HepG2 (cell line): ENCODE measurements around the gene CYSRT1. TPM values are rescaled to one million over a fixed set of nuclear protein-coding genes. Genes with fewer than 3 reads are reported as not detected.

ENCODE experiments used
- CBX5 ChIP-seq: sonication (generic); formaldehyde crosslinking; IDR thresholded peaks from 2 replicates; pipeline ENCODE4 v1.4.0; 2020; ENCODE audit warnings: missing genetic modification reagents, borderline replicate concordance
- HNRNPH1 ChIP-seq: fragments of 200-400 bp; formaldehyde crosslinking; optimal IDR thresholded peaks from 2 replicates; pipeline ENCODE3; 2017; ENCODE audit warnings: mild to moderate bottlenecking, low read depth, low read length
- HNRNPUL1 ChIP-seq: fragments of 200-400 bp; formaldehyde crosslinking; IDR thresholded peaks from 2 replicates; pipeline ENCODE4 v1.6.1; 2017; ENCODE audit warnings: low read depth, mild to moderate bottlenecking, low read length, moderate library complexity
- HOXD1 ChIP-seq: sonication (generic); formaldehyde crosslinking; IDR thresholded peaks from 2 replicates; pipeline ENCODE4 v1.5.0; 2020; ENCODE audit warnings: missing genetic modification reagents
- KDM2A ChIP-seq: sonication (generic); formaldehyde crosslinking; IDR thresholded peaks from 2 replicates; pipeline ENCODE4 v1.4.0; 2020; ENCODE audit warnings: low read depth, missing genetic modification reagents, borderline replicate concordance
- MIER2 ChIP-seq: IDR thresholded peaks from 2 replicates; pipeline ENCODE4 v1.6.1; 2016; ENCODE audit warnings: missing biosample characterization, missing genetic modification reagents
- NONO ChIP-seq, 2 experiments: fragments of 450-650 bp in 1 of 2; sonication (generic) in 1 of 2; formaldehyde crosslinking in 1 of 2; IDR thresholded peaks in 1 of 2; conservative IDR thresholded peaks in 1 of 2; 2 replicates each; pipeline versions ENCODE4 v1.6.1 to v1.8.0; 2017 to 2022; ENCODE audit warnings: mild to moderate bottlenecking in 1 of 2, missing genetic modification reagents in 1 of 2, moderate library complexity in 1 of 2
- PHF21A ChIP-seq: sonication (generic); formaldehyde crosslinking; IDR thresholded peaks from 2 replicates; pipeline ENCODE4 v1.5.0; 2020; ENCODE audit warnings: mild to moderate bottlenecking, missing genetic modification reagents
- RNF2 ChIP-seq: fragments of 450-650 bp; conservative IDR thresholded peaks from 2 replicates; pipeline ENCODE4 v1.6.1; 2016; ENCODE audit warnings: low read depth
- ZBTB33 ChIP-seq: sonication (generic); formaldehyde crosslinking; IDR thresholded peaks from 2 replicates; pipeline ENCODE4 v1.4.0; 2020; ENCODE audit warnings: missing genetic modification reagents
- ZFP82 ChIP-seq: sonication (generic); formaldehyde crosslinking; IDR thresholded peaks from 2 replicates; pipeline ENCODE4 v1.5.1; 2020; ENCODE audit warnings: mild to moderate bottlenecking, missing genetic modification reagents, borderline replicate concordance
- ZNF737 ChIP-seq: sonication (generic); formaldehyde crosslinking; IDR thresholded peaks from 2 replicates; pipeline ENCODE4 v1.5.0; 2020; ENCODE audit warnings: missing genetic modification reagents, mild to moderate bottlenecking, borderline replicate concordance
- ZNF747 ChIP-seq: sonication (generic); formaldehyde crosslinking; IDR thresholded peaks from 2 replicates; pipeline ENCODE4 v1.8.1; 2023; ENCODE audit warnings: missing genetic modification reagents, mild to moderate bottlenecking, borderline replicate concordance
- polyA plus RNA-seq, 8 experiments: library from polyadenylated mRNA; depleted of rRNA in 3 of 8; stranded (reverse) in 7 of 8; unstranded in 1 of 8; fragments of >200 nt; fragmentation: Illumina TruSeq in 4 of 8; extraction: Trizol in 4 of 8; gene quantifications; 2 replicates each; pipeline versions ENCODE4 v1.2.1 to v1.2.3, GENCODE V29; 2011 to 2016; ENCODE audit warnings: low read depth in 4 of 8, missing spikeins in 1 of 8, mixed read lengths in 1 of 8; ENCODE audit not compliant: insufficient read depth in 1 of 8
- total RNA-seq, 5 experiments: library from RNA; depleted of rRNA; stranded (reverse); fragments of >200 nt; fragmentation: Illumina TruSeq; extraction: Trizol; gene quantifications; 2 replicates each; pipeline ENCODE4 v1.2.3, GENCODE V29; 2016; ENCODE audit warnings: low read depth in 1 of 5
- TF ChIP-seq, protein P1 (sequence below): IDR thresholded peaks from 2 replicates; pipeline ENCODE4 v1.6.1; 2016; ENCODE audit warnings: missing genetic modification reagents, missing compliant biosample characterization
- TF ChIP-seq, protein P2 (sequence below): sonication (generic); formaldehyde crosslinking; IDR thresholded peaks from 2 replicates; pipeline ENCODE4 v1.4.0; 2020; ENCODE audit warnings: missing genetic modification reagents
- TF ChIP-seq, protein P3 (sequence below): IDR thresholded peaks from 2 replicates; pipeline ENCODE4 v1.6.1; 2016; ENCODE audit warnings: missing biosample characterization, missing genetic modification reagents, low read depth
- TF ChIP-seq, protein P4 (sequence below): sonication (generic); formaldehyde crosslinking; IDR thresholded peaks from 2 replicates; pipeline ENCODE4 v1.4.0; 2020; ENCODE audit warnings: missing genetic modification reagents, borderline replicate concordance
- TF ChIP-seq, protein P5 (sequence below), 2 experiments: fragments of 450-650 bp in 1 of 2; sonication (generic) in 1 of 2; formaldehyde crosslinking; IDR thresholded peaks; 2 replicates each; pipeline versions ENCODE4 v1.5.0 to v1.8.0; 2020 to 2022; ENCODE audit warnings: mild to moderate bottlenecking in 1 of 2, missing genetic modification reagents in 1 of 2

The CYSRT1 gene
- total and polyA plus RNA-seq, 2 of the 13 experiments (the other 11 are each of a cell fraction or from before 2014, with no cell fraction given) = 1.5 to 2.1 TPM

DNA sequence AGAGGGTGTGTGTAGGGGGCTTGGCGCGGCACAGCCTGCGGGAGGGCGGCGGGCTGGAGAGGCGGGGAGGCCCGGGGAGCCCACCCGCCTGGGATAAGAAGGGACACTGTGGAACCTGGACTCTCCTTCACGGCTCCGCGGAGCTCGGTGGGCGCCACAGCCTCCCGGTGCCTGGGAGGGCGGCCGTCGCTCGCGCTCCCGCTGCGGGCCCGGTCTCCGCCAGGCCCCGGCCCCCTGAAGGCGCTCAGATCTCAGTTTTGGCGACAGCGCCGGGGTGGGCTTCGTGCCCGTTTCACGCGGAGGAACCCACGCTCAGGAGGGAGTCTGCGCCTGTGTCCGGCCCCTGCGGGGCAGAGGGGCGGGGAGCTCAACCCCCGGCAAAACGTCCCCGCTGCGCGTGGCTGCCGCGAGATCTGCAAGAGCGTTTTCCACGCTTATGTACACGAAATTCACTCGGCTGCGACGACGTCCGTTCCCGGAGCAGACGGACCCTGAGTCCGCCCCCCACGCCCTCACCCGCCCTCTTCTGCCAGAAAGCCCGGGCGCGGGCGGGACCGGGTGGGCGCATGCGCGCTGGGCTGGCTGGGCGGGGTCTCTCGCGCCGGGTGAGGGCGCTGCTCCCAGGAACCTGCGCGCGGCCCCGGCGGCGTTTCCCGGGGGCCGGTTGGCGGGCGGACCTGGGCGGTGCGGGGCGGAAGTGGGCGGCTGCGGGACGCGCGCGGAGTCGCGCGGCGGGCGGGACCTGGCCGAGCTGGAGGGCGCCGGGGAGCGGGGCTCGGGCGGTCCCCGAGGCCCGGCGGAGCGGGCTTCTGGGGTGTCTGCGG, 29.9 kb downstream of the CYSRT1 start, which contains the start of gene NELFB (continued):
- TF ChIP-seq PHF21A (CRISPR knock-in tag) (0 out of 2 replicates have a peak, but pooled peaks have one; percentile 38), KDM2A (CRISPR knock-in tag) (0 out of 2 replicates have a peak, but pooled peaks have one; percentile 18), ZNF747 (CRISPR knock-in tag) (no peak; the same call in 1 of the 2 replicates), HOXD1 (CRISPR knock-in tag) (peak; percentile 81; the same call in 1 of the 2 replicates), RNF2 (no peak), ZNF737 (no peak), NONO (IDR thresholded peaks at IDR 0.05) (no peak), NONO (CRISPR knock-in tag; conservative IDR thresholded peaks at IDR 0.05) (peak; percentile 80; the same call in 1 of the 2 replicates), ZBTB33 (CRISPR knock-in tag) (no peak), CBX5 (CRISPR knock-in tag) (no peak), ZFP82 (CRISPR knock-in tag) (no peak), HNRNPUL1 (no peak), MIER2 (CRISPR knock-in tag) (no peak), HNRNPH1 (peak; percentile 94)
- TF ChIP-seq, protein P1, sequence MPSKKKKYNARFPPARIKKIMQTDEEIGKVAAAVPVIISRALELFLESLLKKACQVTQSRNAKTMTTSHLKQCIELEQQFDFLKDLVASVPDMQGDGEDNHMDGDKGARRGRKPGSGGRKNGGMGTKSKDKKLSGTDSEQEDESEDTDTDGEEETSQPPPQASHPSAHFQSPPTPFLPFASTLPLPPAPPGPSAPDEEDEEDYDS (CRISPR knock-in tag) = peak; percentile 64; the same call in 1 of the 2 replicates
- TF ChIP-seq, protein P2, sequence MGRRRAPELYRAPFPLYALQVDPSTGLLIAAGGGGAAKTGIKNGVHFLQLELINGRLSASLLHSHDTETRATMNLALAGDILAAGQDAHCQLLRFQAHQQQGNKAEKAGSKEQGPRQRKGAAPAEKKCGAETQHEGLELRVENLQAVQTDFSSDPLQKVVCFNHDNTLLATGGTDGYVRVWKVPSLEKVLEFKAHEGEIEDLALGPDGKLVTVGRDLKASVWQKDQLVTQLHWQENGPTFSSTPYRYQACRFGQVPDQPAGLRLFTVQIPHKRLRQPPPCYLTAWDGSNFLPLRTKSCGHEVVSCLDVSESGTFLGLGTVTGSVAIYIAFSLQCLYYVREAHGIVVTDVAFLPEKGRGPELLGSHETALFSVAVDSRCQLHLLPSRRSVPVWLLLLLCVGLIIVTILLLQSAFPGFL (CRISPR knock-in tag) = no peak
- TF ChIP-seq, protein P3, sequence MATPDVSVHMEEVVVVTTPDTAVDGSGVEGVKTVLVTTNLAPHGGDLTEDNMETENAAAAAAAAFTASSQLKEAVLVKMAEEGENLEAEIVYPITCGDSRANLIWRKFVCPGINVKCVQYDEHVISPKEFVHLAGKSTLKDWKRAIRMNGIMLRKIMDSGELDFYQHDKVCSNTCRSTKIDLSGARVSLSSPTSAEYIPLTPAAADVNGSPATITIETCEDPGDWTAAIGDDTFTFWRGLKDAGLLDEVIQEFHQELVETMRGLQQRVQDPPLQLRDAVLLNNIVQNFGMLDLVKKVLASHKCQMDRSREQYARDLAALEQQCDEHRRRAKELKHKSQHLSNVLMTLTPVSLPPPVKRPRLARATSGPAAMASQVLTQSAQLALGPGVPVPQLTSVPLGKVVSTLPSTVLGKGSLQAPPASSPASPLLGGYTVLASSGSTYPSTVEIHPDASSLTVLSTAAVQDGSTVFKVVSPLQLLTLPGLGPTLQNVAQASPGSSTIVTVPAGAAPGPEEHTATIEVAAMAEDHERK (CRISPR knock-in tag) = no peak
- TF ChIP-seq, protein P4, sequence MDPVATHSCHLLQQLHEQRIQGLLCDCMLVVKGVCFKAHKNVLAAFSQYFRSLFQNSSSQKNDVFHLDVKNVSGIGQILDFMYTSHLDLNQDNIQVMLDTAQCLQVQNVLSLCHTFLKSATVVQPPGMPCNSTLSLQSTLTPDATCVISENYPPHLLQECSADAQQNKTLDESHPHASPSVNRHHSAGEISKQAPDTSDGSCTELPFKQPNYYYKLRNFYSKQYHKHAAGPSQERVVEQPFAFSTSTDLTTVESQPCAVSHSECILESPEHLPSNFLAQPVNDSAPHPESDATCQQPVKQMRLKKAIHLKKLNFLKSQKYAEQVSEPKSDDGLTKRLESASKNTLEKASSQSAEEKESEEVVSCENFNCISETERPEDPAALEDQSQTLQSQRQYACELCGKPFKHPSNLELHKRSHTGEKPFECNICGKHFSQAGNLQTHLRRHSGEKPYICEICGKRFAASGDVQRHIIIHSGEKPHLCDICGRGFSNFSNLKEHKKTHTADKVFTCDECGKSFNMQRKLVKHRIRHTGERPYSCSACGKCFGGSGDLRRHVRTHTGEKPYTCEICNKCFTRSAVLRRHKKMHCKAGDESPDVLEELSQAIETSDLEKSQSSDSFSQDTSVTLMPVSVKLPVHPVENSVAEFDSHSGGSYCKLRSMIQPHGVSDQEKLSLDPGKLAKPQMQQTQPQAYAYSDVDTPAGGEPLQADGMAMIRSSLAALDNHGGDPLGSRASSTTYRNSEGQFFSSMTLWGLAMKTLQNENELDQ = no peak
- TF ChIP-seq, protein P5, sequence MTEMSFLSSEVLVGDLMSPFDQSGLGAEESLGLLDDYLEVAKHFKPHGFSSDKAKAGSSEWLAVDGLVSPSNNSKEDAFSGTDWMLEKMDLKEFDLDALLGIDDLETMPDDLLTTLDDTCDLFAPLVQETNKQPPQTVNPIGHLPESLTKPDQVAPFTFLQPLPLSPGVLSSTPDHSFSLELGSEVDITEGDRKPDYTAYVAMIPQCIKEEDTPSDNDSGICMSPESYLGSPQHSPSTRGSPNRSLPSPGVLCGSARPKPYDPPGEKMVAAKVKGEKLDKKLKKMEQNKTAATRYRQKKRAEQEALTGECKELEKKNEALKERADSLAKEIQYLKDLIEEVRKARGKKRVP (CRISPR knock-in tag; IDR thresholded peaks at IDR 0.05) = peak in 1 of 2 experiments; percentile 60; a peak in 1 of 4 replicates
